Measurements from ENCODE around the gene ARL3.
"Not testable (repeated sequence)": the region's sequence is repeated elsewhere in the genome, so short reads cannot be mapped to it uniquely, and the experiment has no call there.

The ARL3 gene

DNA sequence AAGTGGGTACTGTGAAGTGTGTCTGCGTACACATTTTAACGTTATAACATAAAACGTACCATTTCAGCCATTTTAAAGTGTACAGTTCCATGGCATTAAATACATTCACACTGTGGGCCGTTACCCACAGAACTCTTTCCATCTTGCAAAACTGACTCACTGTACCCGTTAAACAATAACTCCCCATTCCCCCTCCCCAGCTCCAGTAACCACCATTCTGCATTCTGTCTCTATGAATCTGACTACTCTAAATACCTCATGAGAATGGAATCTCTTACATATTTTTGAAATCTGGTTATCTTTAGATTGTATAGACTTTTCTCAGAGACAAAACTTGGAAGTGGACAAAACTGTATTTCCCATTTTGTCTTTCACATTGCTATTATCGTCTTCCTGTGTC lies 9.3 kb downstream of the ARL3 start:
- DNase-seq (ENCODE audit: low read depth in 3 of 3): no peak

GRCh38 chr10:102702742-102703141 lies 11.5 kb downstream of the ARL3 start:
- no peak for DNase-seq (ENCODE audit: low read depth in 3 of 3)

- DNase-seq (ENCODE audit: low read depth in 3 of 3): no peak
Observed at GRCh38 chr10:102701796-102702195, 12.4 kb downstream of the ARL3 start.

DNA sequence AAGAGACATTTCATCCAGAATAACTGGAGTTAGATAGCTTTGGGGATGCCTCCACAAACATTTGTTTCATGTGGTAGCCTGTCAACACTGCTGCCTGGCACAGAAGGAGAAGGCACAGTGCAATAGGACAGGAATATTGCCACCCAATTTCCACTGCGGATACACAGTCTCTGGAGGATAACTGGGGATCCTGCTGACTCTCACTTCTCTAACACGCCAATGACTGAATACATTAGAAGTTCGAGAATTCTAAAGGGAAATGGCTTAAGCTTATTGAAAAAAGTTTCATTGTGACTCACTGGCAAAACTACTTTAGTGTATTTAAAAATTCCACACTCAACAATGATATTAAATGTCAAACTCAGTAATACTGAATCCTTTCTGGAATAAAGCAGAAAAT lies 12.9 kb downstream of the ARL3 start:
- DNase-seq (ENCODE audit: low read depth in 3 of 3): no peak

- DNase-seq (ENCODE audit: low read depth in 3 of 3): no peak
Observed at GRCh38 chr10:102698894-102699293, 15.3 kb downstream of the ARL3 start.

DNA sequence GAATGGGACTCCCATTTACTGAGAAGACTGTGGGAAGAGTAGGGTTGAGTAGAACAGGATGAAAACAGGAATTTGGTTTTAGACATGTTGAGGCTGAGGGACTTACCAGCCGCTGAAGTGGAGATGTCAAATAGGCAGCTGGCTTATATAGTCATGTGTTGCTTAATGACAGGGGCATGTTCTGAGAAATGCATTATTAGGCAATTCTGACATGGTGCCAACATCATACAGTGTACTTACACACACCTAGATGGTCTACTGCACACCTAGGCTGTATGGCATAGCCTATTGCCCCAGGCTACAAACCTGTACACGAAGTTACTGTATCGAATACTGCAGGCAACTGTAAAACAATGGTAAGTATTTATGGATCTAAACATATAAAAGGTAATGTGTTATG lies 17.5 kb downstream of the ARL3 start:
- DNase-seq (ENCODE audit: low read depth in 3 of 3): no peak

- not testable (repeated sequence) for DNase-seq (ENCODE audit: low read depth in 3 of 3)
Observed at GRCh38 chr10:102695401-102695800, 18.8 kb downstream of the ARL3 start.

DNA sequence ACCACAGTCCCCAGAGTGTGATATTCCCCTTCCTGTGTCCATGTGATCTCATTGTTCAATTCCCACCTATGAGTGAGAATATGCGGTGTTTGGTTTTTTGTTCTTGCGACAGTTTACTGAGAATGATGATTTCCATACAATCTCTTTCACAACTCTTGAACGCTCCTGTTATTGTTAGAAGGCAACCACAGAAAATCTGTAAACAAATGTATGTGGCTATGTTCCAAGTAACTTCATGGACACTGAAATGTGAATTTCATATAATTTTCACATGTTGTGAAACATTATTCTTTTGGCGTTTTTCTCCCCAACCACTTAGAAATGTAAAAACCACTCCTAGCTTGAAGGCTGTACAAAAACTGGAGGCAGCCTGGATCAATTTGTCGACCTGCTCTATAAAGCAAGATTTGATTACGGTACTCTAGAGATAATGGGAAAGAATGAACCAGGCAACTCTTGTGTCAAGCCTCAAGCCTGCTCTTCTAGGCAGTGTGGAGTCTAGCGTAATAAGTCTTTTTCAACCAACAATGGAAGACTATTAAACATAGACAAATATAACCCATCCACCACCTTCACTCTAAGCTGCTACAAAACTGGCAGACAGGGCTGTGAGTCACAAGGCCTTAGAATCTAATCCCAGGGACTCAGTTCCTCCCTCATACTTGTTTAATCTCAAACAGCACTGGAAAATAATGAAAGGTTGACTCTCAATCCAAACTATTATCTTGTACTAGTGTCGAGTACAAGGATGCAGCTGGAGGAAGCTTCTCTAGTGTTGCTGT lies 22.7 kb downstream of the ARL3 start:
- no peak for DNase-seq (ENCODE audit: low read depth in 3 of 3)

DNA sequence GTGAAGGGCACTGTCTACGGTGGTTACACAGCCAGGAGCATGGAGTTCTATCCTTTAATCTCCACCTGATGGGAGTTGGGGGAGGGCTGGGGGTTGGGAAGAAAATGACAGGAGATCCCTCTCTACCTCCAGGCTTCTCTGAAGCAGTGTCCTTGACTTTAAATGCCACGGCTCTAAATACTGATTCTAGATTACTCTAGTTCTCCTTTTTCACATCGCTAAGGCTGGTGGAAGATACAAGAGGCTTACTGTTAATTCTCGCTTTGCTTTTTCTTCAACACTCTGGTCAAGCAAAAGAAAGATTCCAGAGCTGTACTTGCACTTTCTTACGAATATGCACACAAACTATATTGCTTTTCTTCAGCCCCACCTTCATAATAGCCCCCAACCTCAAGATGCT lies 30.5 kb downstream of the ARL3 start:
- no peak for DNase-seq (ENCODE audit: low read depth in 3 of 3)

- DNase-seq (ENCODE audit: low read depth in 3 of 3): no peak
Observed at GRCh38 chr10:102682981-102683380, 31.2 kb downstream of the ARL3 start.

- no peak for DNase-seq (ENCODE audit: low read depth in 3 of 3)
Observed at GRCh38 chr10:102682416-102682815, 31.8 kb downstream of the ARL3 start.

GRCh38 chr10:102681696-102682095 lies 32.5 kb downstream of the ARL3 start:
- DNase-seq (ENCODE audit: low read depth in 3 of 3): no peak

- DNase-seq (ENCODE audit: low read depth in 3 of 3): no peak
Observed at GRCh38 chr10:102679596-102679995, 34.6 kb downstream of the ARL3 start.

- no peak for DNase-seq (ENCODE audit: low read depth in 3 of 3)
Observed at GRCh38 chr10:102678842-102679289, 35.3 kb downstream of the ARL3 start.

DNA sequence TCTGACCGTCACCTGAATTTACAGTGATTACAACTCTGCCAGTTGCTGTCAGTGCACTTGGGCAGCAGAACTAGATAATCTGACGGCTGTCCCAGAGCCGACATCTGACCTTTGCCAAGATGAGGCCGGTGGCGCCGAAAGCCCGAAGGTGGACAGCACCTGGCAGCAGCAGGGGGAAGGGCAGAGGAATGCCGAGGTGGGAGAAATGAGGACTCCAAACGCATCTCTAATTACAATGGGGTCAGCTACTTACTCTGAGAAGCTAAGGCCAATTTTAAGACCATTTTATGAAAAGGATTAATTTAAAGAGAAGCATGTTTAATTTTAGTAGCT lies 36.2 kb downstream of the ARL3 start:
- DNase-seq (ENCODE audit: low read depth in 3 of 3): no peak

DNA sequence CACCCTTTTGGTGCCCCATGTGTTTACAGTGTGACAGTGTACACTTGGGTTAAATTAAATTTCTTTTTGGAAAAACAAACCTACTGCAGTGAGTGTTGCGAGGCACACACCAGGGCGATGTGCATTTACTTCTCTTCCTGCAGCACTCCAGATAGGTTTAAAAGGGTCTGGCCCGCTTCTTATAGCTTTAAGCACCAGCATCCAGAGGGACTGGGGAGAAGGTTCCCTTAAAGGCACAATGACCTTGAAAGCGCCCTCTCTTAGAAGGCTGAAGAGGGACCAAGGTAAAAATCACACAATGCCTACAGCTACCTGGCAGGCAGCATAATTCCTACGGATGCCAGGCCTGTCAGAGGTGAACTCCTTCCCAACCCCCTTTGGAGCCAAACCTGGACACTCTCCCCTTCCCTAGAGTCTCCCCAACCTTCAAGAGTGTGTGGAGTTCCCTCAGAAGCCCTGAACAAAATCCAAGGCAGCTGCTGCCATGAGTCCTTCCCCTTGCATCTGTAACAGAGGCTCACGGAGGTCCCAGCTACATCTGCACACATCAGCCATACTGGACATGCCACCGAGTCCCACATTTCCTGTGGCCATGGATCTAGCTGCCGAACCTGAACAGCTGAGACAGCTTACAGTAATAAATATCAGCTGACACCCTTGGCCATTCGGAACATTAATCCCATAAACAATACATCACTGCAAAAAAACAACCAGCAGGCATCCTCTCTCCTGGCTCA lies 36.7 kb downstream of the ARL3 start:
- no peak for DNase-seq (ENCODE audit: low read depth in 3 of 3)

GRCh38 chr10:102676534-102677315 lies 37.5 kb downstream of the ARL3 start:
- no peak for DNase-seq (ENCODE audit: low read depth in 3 of 3)

- DNase-seq (ENCODE audit: low read depth in 3 of 3): no peak
Observed at GRCh38 chr10:102675666-102676533, 38.3 kb downstream of the ARL3 start.

DNA sequence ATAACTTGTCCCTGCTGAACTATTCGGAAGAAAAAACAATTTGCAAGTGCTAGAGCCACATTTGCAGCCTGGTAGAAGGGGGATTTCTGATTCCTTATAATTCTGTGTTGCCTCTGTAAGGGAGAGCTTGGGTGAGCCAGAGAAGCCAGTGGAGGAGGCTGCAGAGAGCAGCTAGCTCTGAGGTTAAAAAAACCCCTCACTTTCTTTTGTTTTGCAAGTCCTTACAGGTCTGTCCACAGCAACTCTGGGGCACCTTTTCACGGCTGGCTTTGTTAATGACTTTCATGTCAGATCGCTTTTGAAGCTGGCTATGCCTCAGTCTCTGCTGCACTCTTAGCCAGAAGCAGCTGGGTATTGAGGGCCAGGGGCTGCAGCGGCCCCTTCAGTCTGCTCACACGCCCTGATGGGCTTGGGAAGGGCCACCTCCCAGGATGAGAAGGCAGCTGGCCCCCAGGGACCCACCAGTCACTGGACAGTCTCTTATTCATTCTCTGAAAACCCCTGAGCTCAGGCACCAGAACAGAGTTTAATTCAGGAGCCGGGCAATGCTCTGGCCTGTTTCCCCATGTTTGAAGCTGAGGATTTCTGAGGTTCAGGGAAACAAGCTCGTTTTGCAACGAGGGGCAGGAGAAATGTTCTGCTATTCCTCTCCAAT lies 39.1 kb downstream of the ARL3 start:
- DNase-seq (ENCODE audit: low read depth in 3 of 3): no peak

DNA sequence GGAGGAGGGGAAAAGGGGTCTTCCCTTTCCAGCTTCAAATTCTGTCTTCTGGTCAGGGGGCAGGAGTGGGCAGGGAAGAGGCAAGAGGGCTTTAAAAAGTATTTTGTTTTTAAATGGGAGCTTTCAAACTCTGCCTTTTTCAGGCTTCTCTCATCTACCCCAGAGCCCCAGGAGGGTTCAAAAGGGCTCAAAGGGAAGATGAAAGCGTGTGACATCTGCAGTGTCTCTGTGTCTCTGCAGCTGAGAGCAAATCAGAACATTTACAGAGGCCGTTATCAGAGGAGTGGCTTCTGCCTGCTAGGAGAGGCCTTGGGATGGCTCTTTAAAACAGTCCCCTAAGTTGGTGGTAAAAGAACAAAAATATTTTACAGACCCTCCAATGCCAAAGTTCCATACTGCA lies 39.6 kb downstream of the ARL3 start:
- no peak for DNase-seq (ENCODE audit: low read depth in 3 of 3)
